ENCODE measurements around the gene CPNE5. TPM values are rescaled to one million over a fixed set of nuclear protein-coding genes. Genes with fewer than 3 reads are reported as not detected.

CPNE5 gene
- total and polyA plus RNA-seq, 2 experiments from 2014 or later, result 0.30 to 1.2 TPM

DNA sequence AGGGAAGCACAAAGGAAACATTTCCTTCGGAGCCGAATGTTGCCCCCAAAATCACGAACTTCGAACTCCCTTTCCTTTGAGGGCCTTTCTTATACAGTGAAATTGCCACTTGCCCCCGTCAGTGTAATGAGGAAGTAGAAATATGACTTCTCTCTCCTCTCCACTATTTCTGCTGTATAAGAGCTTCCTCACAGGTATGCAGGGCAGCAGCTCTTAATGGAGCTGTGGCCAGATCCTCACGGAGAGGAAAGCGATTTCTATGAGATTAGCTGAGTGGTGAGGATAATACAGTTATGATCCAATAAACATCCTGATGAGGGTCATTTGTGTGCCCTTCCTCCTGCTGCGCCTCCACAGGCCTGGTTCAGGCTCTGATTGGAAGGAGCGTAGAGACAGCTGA, 10.8 kb upstream of the CPNE5 start:
- Histone ChIP-seq H3K4me1 (ENCODE audit: insufficient read depth) (peaks cover 17% of the 10 kb centered on the region), H3K4me3 (no peak overlapping the region), H2AFZ (no peak overlapping the region), H3K4me2 (no peak overlapping the region), H3K27me3 (no peaks in the 10 kb centered on the region), H4K20me1 (ENCODE audit: insufficient read depth, poor library complexity, severe bottlenecking) (no peaks in the 10 kb centered on the region), H3K9me2 (replicated peaks; ENCODE audit: insufficient read depth) (no peaks in the 10 kb centered on the region), H3K27ac (no peak overlapping the region), H3K9me3 (ENCODE audit: low read depth) (no peaks in the 10 kb centered on the region), H3K79me2 (no peaks in the 10 kb centered on the region), H3K36me3 (replicated peaks; ENCODE audit: insufficient read depth, low read depth) (no peaks in the 10 kb centered on the region)
- no peak for DNase-seq (ENCODE audit: low spot score)
- 94% methylated on average over 9 of the region's 9 CpGs for WGBS (ENCODE audit: low lambda C conversion rate, missing lambda C conversion rate)
- TF ChIP-seq EZH2 (IDR thresholded peaks at IDR 0.05; ENCODE audit: borderline replicate concordance) (no peak), CTCF (IDR thresholded peaks at IDR 0.05; ENCODE audit: poor library complexity) (no peak), EZH2phosphoT487 (IDR thresholded peaks at IDR 0.05; ENCODE audit: low read depth, severe bottlenecking, unreplicated experiment) (no peak)

GRCh38 chr6:36848658-36849441, 9.6 kb upstream of the CPNE5 start:
- no peaks in the 10 kb centered on the region for H3K9me3 ChIP-seq (ENCODE audit: low read depth)
- DNase-seq (ENCODE audit: low spot score), result peak; percentile 83
- WGBS (ENCODE audit: low lambda C conversion rate, missing lambda C conversion rate), result 15% methylated on average over 26 of the region's 26 CpGs
- H4K20me1 ChIP-seq (ENCODE audit: insufficient read depth, poor library complexity, severe bottlenecking), result no peaks in the 10 kb centered on the region
- H3K9me2 ChIP-seq (replicated peaks; ENCODE audit: insufficient read depth), result no peaks in the 10 kb centered on the region
- H3K4me3 ChIP-seq, result no peak overlapping the region
- H3K27me3 ChIP-seq, result no peaks in the 10 kb centered on the region
- no peak overlapping the region for H3K27ac ChIP-seq
- H3K36me3 ChIP-seq (replicated peaks; ENCODE audit: insufficient read depth, low read depth), result no peaks in the 10 kb centered on the region
- H2AFZ ChIP-seq, result peak overlapping the region; percentile 24
- peak overlapping the region; percentile 74 for H3K4me2 ChIP-seq
- TF ChIP-seq CTCF (IDR thresholded peaks at IDR 0.05; ENCODE audit: poor library complexity), result no peak
- no peak for TF ChIP-seq EZH2phosphoT487 (IDR thresholded peaks at IDR 0.05; ENCODE audit: low read depth, severe bottlenecking, unreplicated experiment)
- H3K79me2 ChIP-seq, result no peaks in the 10 kb centered on the region
- peaks cover 17% of the 10 kb centered on the region for H3K4me1 ChIP-seq (ENCODE audit: insufficient read depth)

DNA sequence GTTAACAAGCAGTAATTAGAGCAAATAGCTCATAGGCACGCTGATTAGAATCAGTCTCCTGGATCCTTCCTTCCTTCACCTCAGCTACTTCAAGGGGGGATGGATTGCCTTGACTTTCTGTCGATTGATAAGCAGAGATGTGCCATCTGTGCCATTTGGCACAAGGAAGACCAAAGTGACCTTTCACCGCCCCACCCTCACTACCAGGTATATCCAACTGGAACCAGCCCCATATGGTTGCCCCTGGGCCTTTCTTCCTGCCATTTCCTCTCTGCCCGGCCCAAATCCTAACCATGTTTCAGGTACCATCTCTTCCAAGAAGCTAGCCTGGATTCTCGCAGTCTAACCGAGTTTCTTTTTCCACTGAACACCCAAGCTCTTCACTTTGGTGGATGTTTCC, 8.7 kb upstream of the CPNE5 start:
- Histone ChIP-seq H3K4me3 (no peak overlapping the region), H3K36me3 (replicated peaks; ENCODE audit: insufficient read depth, low read depth) (no peaks in the 10 kb centered on the region), H3K4me2 (no peak overlapping the region), H3K27me3 (no peaks in the 10 kb centered on the region), H4K20me1 (ENCODE audit: insufficient read depth, poor library complexity, severe bottlenecking) (no peaks in the 10 kb centered on the region), H3K27ac (no peak overlapping the region), H3K79me2 (no peaks in the 10 kb centered on the region), H2AFZ (no peak overlapping the region), H3K9me2 (replicated peaks; ENCODE audit: insufficient read depth) (no peaks in the 10 kb centered on the region), H3K4me1 (ENCODE audit: insufficient read depth) (peaks cover 15% of the 10 kb centered on the region), H3K9me3 (ENCODE audit: low read depth) (no peaks in the 10 kb centered on the region)
- DNase-seq (ENCODE audit: low spot score), result no peak
- TF ChIP-seq EZH2 (IDR thresholded peaks at IDR 0.05; ENCODE audit: borderline replicate concordance), result no peak
- TF ChIP-seq EZH2phosphoT487 (IDR thresholded peaks at IDR 0.05; ENCODE audit: low read depth, severe bottlenecking, unreplicated experiment), result no peak
- no peak for TF ChIP-seq CTCF (IDR thresholded peaks at IDR 0.05; ENCODE audit: poor library complexity)
- WGBS (ENCODE audit: low lambda C conversion rate, missing lambda C conversion rate), result 84% methylated on average over 6 of the region's 6 CpGs
